HEK293 (cell line): ENCODE measurements around the gene RBM7.

Experiments
- EGR2 ChIP-seq: fragments of 450-650 bp; formaldehyde crosslinking; IDR thresholded peaks from 2 replicates; pipeline ENCODE4 v1.5.1; 2016; ENCODE audit warnings: low read depth, missing biosample characterization, missing genetic modification characterization
- GLI4 ChIP-seq: fragments of 450-650 bp; formaldehyde crosslinking; IDR thresholded peaks from 2 replicates; pipeline ENCODE4 v1.5.1; 2016; ENCODE audit warnings: missing biosample characterization, missing genetic modification characterization
- IKZF3 ChIP-seq: fragments of 450-650 bp; IDR thresholded peaks from 2 replicates; pipeline ENCODE4 v1.5.0; 2018; ENCODE audit warnings: missing biosample characterization, mild to moderate bottlenecking, missing genetic modification characterization, moderate library complexity
- KLF10 ChIP-seq: fragments of 450-650 bp; IDR thresholded peaks from 2 replicates; pipeline ENCODE4 v1.5.1; 2018; ENCODE audit warnings: missing biosample characterization, mild to moderate bottlenecking, missing genetic modification characterization
- OSR2 ChIP-seq: fragments of 450-650 bp; formaldehyde crosslinking; IDR thresholded peaks from 2 replicates; pipeline ENCODE4 v1.5.1; 2016; ENCODE audit warnings: missing biosample characterization, missing genetic modification characterization
- OVOL3 ChIP-seq: fragments of 450-650 bp; formaldehyde crosslinking; IDR thresholded peaks from 2 replicates; pipeline ENCODE4 v1.5.1; 2016; ENCODE audit warnings: missing biosample characterization, missing genetic modification characterization
- PRDM10 ChIP-seq: fragments of 450-650 bp; formaldehyde crosslinking; IDR thresholded peaks from 2 replicates; pipeline ENCODE4 v1.5.1; 2016; ENCODE audit warnings: missing biosample characterization, missing genetic modification characterization
- SALL2 ChIP-seq: fragments of 450-650 bp; formaldehyde crosslinking; IDR thresholded peaks from 2 replicates; pipeline ENCODE4 v1.5.0; 2017; ENCODE audit warnings: missing biosample characterization, mild to moderate bottlenecking, missing genetic modification characterization, borderline replicate concordance
- SETDB1 ChIP-seq: IDR thresholded peaks from one replicate; pipeline ENCODE4 v1.6.1; 2017; ENCODE audit warnings: mild to moderate bottlenecking, low read length, moderate library complexity, mixed read lengths; ENCODE audit not compliant: insufficient read length
- SP2 ChIP-seq: fragments of 450-650 bp; formaldehyde crosslinking; IDR thresholded peaks from 2 replicates; pipeline ENCODE4 v1.5.1; 2016; ENCODE audit warnings: missing biosample characterization, missing genetic modification characterization
- SP7 ChIP-seq: fragments of 450-650 bp; formaldehyde crosslinking; IDR thresholded peaks from 2 replicates; pipeline ENCODE4 v1.5.1; 2016; ENCODE audit warnings: missing biosample characterization, missing genetic modification characterization
- ZBTB20 ChIP-seq: fragments of 450-650 bp; formaldehyde crosslinking; IDR thresholded peaks from 2 replicates; pipeline ENCODE4 v1.5.1; 2016; ENCODE audit warnings: missing biosample characterization, missing genetic modification characterization
- ZBTB7A ChIP-seq: fragments of 450-650 bp; formaldehyde crosslinking; IDR thresholded peaks from 2 replicates; pipeline ENCODE4 v1.5.1; 2016; ENCODE audit warnings: low read depth, missing biosample characterization, missing genetic modification characterization
- ZNF133 ChIP-seq: fragments of 450-650 bp; formaldehyde crosslinking; IDR thresholded peaks from 2 replicates; pipeline ENCODE4 v1.5.1; 2016; ENCODE audit warnings: missing biosample characterization, missing genetic modification characterization
- ZNF157 ChIP-seq: fragments of 450-650 bp; formaldehyde crosslinking; IDR thresholded peaks from 2 replicates; pipeline ENCODE4 v1.5.1; 2016; ENCODE audit warnings: missing biosample characterization, missing genetic modification characterization
- ZNF18 ChIP-seq: fragments of 450-650 bp; formaldehyde crosslinking; IDR thresholded peaks from 2 replicates; pipeline ENCODE4 v1.5.1; 2016; ENCODE audit warnings: missing biosample characterization, missing genetic modification characterization
- ZNF23 ChIP-seq: fragments of 450-650 bp; formaldehyde crosslinking; IDR thresholded peaks from 2 replicates; pipeline ENCODE4 v1.5.1; 2016; ENCODE audit warnings: missing biosample characterization, missing genetic modification characterization, borderline replicate concordance
- ZNF274 ChIP-seq, 2 experiments: fragments of 200-500 bp in 1 of 2; fragments of 450-650 bp in 1 of 2; sonication (Bioruptor generic) in 1 of 2; formaldehyde crosslinking in 1 of 2; IDR thresholded peaks; 2 replicates each; pipeline versions ENCODE4 v1.5.1 to v1.6.1; 2014 to 2016; ENCODE audit warnings: borderline replicate concordance in 1 of 2, inconsistent platforms in 1 of 2, low read length in 1 of 2, missing biosample characterization in 1 of 2, missing genetic modification characterization in 1 of 2
- ZNF324 ChIP-seq: fragments of 450-650 bp; formaldehyde crosslinking; IDR thresholded peaks from 2 replicates; pipeline ENCODE4 v1.5.1; 2016; ENCODE audit warnings: missing biosample characterization, missing genetic modification characterization
- ZNF350 ChIP-seq: fragments of 450-650 bp; formaldehyde crosslinking; IDR thresholded peaks from 2 replicates; pipeline ENCODE4 v1.5.0; 2017; ENCODE audit warnings: missing biosample characterization, mild to moderate bottlenecking, missing genetic modification characterization
- ZNF37A ChIP-seq: fragments of 450-650 bp; IDR thresholded peaks from 2 replicates; pipeline ENCODE4 v1.5.1; 2018; ENCODE audit warnings: missing biosample characterization, missing genetic modification characterization
- ZNF433 ChIP-seq: fragments of 450-650 bp; formaldehyde crosslinking; IDR thresholded peaks from 2 replicates; pipeline ENCODE4 v1.5.1; 2016; ENCODE audit warnings: missing biosample characterization, missing genetic modification characterization, low read depth
- ZNF488 ChIP-seq: fragments of 450-650 bp; formaldehyde crosslinking; IDR thresholded peaks from 2 replicates; pipeline ENCODE4 v1.5.1; 2016; ENCODE audit warnings: missing biosample characterization, missing genetic modification characterization
- ZNF513 ChIP-seq: fragments of 450-650 bp; IDR thresholded peaks from 2 replicates; pipeline ENCODE4 v1.5.1; 2018; ENCODE audit warnings: missing biosample characterization, missing genetic modification characterization
- ZNF521 ChIP-seq: fragments of 450-650 bp; formaldehyde crosslinking; IDR thresholded peaks from 2 replicates; pipeline ENCODE4 v1.5.1; 2017; ENCODE audit warnings: missing biosample characterization, mild to moderate bottlenecking, missing genetic modification characterization
- ZNF544 ChIP-seq: fragments of 450-650 bp; formaldehyde crosslinking; IDR thresholded peaks from 2 replicates; pipeline ENCODE4 v1.5.0; 2017; ENCODE audit warnings: missing biosample characterization, missing genetic modification characterization
- ZNF610 ChIP-seq: fragments of 450-650 bp; formaldehyde crosslinking; IDR thresholded peaks from 2 replicates; pipeline ENCODE4 v1.5.1; 2016; ENCODE audit warnings: missing biosample characterization, missing genetic modification characterization, borderline replicate concordance
- ZNF624 ChIP-seq: fragments of 450-650 bp; formaldehyde crosslinking; IDR thresholded peaks from 2 replicates; pipeline ENCODE4 v1.5.1; 2017; ENCODE audit warnings: missing biosample characterization, missing genetic modification characterization
- ZNF629 ChIP-seq: fragments of 450-650 bp; formaldehyde crosslinking; IDR thresholded peaks from 2 replicates; pipeline ENCODE4 v1.5.1; 2017; ENCODE audit warnings: missing biosample characterization, missing genetic modification characterization
- ZNF654 ChIP-seq: fragments of 450-650 bp; formaldehyde crosslinking; IDR thresholded peaks from 2 replicates; pipeline ENCODE4 v1.5.1; 2016; ENCODE audit warnings: low read depth, missing biosample characterization, missing genetic modification characterization
- ZNF670 ChIP-seq: fragments of 450-650 bp; formaldehyde crosslinking; IDR thresholded peaks from 2 replicates; pipeline ENCODE4 v1.5.1; 2016; ENCODE audit warnings: missing biosample characterization, missing genetic modification characterization, low read depth
- ZNF830 ChIP-seq: fragments of 450-650 bp; IDR thresholded peaks from 2 replicates; pipeline ENCODE4 v1.5.0; 2018; ENCODE audit warnings: missing biosample characterization, missing genetic modification characterization, low read depth, mild to moderate bottlenecking, moderate library complexity
- ZNF837 ChIP-seq: fragments of 450-650 bp; formaldehyde crosslinking; IDR thresholded peaks from 2 replicates; pipeline ENCODE4 v1.5.1; 2016; ENCODE audit warnings: missing biosample characterization, missing genetic modification characterization
- ZSCAN16 ChIP-seq: fragments of 450-650 bp; formaldehyde crosslinking; IDR thresholded peaks from 2 replicates; pipeline ENCODE4 v1.5.1; 2016; ENCODE audit warnings: missing biosample characterization, missing genetic modification characterization

RBM7 gene

GRCh38 chr11:114439229-114440120, 39.0 kb downstream of the RBM7 start, which contains the start of gene REXO2 (continued):
- TF ChIP-seq ZBTB7A (tag by site-specific recombination) (no peak), ZNF670 (tag by site-specific recombination) (no peak), ZNF513 (tag by site-specific recombination) (no peak), ZBTB20 (tag by site-specific recombination) (peak; percentile 76; the same call in 1 of the 2 replicates), SALL2 (tag by site-specific recombination) (no peak), SP2 (tag by site-specific recombination) (peak; percentile 16; the same call in 1 of the 2 replicates), ZNF624 (tag by site-specific recombination) (no peak), ZNF23 (tag by site-specific recombination) (no peak), EGR2 (tag by site-specific recombination) (0 out of 2 replicates have a peak, but pooled peaks have one; percentile 16), ZNF350 (no peak), ZNF324 (tag by site-specific recombination) (no peak), ZNF521 (no peak), ZNF433 (tag by site-specific recombination) (no peak), ZNF133 (tag by site-specific recombination) (no peak), ZNF18 (no peak), GLI4 (tag by site-specific recombination) (no peak), ZNF654 (tag by site-specific recombination) (no peak), ZSCAN16 (tag by site-specific recombination) (no peak), ZNF837 (tag by site-specific recombination) (no peak), OSR2 (no peak), ZNF157 (no peak), IKZF3 (peak; percentile 55; the same call in 1 of the 2 replicates), ZNF610 (tag by site-specific recombination) (no peak), SETDB1 (no peak), ZNF830 (no peak), ZNF629 (no peak), OVOL3 (tag by site-specific recombination) (no peak), ZNF37A (no peak), PRDM10 (peak; percentile 91), KLF10 (no peak; the same call in 1 of the 2 replicates), ZNF488 (tag by site-specific recombination) (no peak), ZNF544 (tag by site-specific recombination) (no peak), SP7 (tag by site-specific recombination) (no peak; the same call in 1 of the 2 replicates), ZNF274 (IDR thresholded peaks at IDR 0.05; ENCODE audit: low read length) (no peak), ZNF274 (tag by site-specific recombination; IDR thresholded peaks at IDR 0.05; ENCODE audit: borderline replicate concordance) (no peak)
